Panc1 (cell line): ENCODE measurements around the gene TMEM175.

Experiments
- POLR2AphosphoS5 ChIP-seq: IDR thresholded peaks from 2 replicates; pipeline ENCODE4 v1.6.1; 2012; ENCODE audit warnings: mild to moderate bottlenecking, low read depth, low read length, moderate library complexity
- SIN3A ChIP-seq: IDR thresholded peaks from 2 replicates; pipeline ENCODE4 v1.6.1; 2012; ENCODE audit warnings: low read depth, mild to moderate bottlenecking, low read length, moderate library complexity, borderline replicate concordance; ENCODE audit not compliant: insufficient read depth
- TCF7L2 ChIP-seq: IDR thresholded peaks from 2 replicates; pipeline ENCODE4 v1.6.1; 2011; ENCODE audit warnings: mild to moderate bottlenecking, low read depth, low read length, inconsistent platforms
- TF ChIP-seq, protein P1 (sequence below): fragments of 450-650 bp; IDR thresholded peaks from 2 replicates; pipeline ENCODE4 v1.5.1; 2017; ENCODE audit warnings: mild to moderate bottlenecking
- TF ChIP-seq, protein P2 (sequence below), 2 experiments: IDR thresholded peaks; 2 replicates each; pipeline ENCODE4 v1.6.1; 2011 to 2012; ENCODE audit warnings: low read depth in 2 of 2, control low read depth in 1 of 2, low read length in 1 of 2, mild to moderate bottlenecking in 1 of 2, moderate library complexity in 1 of 2; ENCODE audit not compliant: insufficient read depth in 1 of 2

DNA sequence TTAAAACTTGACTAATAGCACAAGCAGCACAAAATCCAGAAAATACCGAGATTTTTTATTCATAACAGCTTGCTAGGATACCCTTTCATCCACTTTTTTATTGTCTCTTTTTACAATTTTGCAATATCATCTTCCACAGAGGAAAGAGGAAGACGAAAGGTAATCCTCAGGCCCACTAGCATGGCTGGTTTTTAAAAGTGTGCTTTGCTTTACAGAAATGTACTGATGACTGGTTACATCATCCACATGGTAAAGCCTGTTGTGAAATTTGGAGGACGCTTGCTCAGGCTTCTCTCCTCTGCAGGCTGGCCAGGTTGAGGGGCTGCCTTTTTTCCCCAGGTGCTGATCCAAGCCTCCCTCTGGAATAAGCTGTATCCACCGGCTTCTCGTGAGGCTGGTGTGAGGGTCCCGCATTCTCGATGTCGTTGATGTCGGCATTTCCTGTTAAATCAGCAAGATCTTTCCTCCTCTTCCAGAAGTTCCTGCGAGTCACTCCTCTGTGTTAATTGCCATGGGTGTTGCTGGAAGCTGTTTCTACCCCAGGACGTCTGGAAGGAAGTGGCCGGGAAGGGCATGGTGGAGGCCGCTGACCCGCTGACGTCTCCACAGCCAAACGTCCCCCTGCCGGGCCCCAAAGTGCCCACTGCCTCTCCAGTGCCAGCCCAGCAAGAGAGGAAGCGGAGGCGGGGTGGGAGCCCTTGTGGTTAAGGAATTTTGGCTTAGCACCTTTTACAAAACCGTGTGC is 46.9 kb downstream of the TMEM175 start:
- TF ChIP-seq, protein P1, sequence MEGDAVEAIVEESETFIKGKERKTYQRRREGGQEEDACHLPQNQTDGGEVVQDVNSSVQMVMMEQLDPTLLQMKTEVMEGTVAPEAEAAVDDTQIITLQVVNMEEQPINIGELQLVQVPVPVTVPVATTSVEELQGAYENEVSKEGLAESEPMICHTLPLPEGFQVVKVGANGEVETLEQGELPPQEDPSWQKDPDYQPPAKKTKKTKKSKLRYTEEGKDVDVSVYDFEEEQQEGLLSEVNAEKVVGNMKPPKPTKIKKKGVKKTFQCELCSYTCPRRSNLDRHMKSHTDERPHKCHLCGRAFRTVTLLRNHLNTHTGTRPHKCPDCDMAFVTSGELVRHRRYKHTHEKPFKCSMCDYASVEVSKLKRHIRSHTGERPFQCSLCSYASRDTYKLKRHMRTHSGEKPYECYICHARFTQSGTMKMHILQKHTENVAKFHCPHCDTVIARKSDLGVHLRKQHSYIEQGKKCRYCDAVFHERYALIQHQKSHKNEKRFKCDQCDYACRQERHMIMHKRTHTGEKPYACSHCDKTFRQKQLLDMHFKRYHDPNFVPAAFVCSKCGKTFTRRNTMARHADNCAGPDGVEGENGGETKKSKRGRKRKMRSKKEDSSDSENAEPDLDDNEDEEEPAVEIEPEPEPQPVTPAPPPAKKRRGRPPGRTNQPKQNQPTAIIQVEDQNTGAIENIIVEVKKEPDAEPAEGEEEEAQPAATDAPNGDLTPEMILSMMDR: no peak
- TF ChIP-seq POLR2AphosphoS5 (no peak), TCF7L2 (no peak), SIN3A (no peak)
- TF ChIP-seq, protein P2, sequence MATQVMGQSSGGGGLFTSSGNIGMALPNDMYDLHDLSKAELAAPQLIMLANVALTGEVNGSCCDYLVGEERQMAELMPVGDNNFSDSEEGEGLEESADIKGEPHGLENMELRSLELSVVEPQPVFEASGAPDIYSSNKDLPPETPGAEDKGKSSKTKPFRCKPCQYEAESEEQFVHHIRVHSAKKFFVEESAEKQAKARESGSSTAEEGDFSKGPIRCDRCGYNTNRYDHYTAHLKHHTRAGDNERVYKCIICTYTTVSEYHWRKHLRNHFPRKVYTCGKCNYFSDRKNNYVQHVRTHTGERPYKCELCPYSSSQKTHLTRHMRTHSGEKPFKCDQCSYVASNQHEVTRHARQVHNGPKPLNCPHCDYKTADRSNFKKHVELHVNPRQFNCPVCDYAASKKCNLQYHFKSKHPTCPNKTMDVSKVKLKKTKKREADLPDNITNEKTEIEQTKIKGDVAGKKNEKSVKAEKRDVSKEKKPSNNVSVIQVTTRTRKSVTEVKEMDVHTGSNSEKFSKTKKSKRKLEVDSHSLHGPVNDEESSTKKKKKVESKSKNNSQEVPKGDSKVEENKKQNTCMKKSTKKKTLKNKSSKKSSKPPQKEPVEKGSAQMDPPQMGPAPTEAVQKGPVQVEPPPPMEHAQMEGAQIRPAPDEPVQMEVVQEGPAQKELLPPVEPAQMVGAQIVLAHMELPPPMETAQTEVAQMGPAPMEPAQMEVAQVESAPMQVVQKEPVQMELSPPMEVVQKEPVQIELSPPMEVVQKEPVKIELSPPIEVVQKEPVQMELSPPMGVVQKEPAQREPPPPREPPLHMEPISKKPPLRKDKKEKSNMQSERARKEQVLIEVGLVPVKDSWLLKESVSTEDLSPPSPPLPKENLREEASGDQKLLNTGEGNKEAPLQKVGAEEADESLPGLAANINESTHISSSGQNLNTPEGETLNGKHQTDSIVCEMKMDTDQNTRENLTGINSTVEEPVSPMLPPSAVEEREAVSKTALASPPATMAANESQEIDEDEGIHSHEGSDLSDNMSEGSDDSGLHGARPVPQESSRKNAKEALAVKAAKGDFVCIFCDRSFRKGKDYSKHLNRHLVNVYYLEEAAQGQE (IDR thresholded peaks at IDR 0.05; ENCODE audit: insufficient read depth in 1 of 2, low read depth in 2 of 2, low read length in 1 of 2): no peak
